ENCODE data around the gene ZNF507.

Gene ZNF507

GRCh38 chr19:32339988-32340874, 5.2 kb upstream of the ZNF507 start:
- DNase-seq, result peak; percentile 58

GRCh38 chr19:32342695-32343094, 2.7 kb upstream of the ZNF507 start:
- no peak for DNase-seq

GRCh38 chr19:32343550-32344262, 1.7 kb upstream of the ZNF507 start:
- no peak for DNase-seq

GRCh38 chr19:32346901-32347300, 1.5 kb downstream of the ZNF507 start:
- no peak for DNase-seq

- DNase-seq, result no peak
Measured at GRCh38 chr19:32347573-32347972, 2.2 kb downstream of the ZNF507 start.

- peak; percentile 10 for DNase-seq
Measured at GRCh38 chr19:32349051-32349450, 3.6 kb downstream of the ZNF507 start.

GRCh38 chr19:32349724-32350470, 4.5 kb downstream of the ZNF507 start:
- DNase-seq, result peak; percentile 28

GRCh38 chr19:32350471-32350865, 5.1 kb downstream of the ZNF507 start:
- DNase-seq, result peak; percentile 54

- no peak for DNase-seq
Measured at GRCh38 chr19:32350987-32351348, 5.6 kb downstream of the ZNF507 start.

GRCh38 chr19:32352241-32352630, 6.8 kb downstream of the ZNF507 start:
- DNase-seq, result no peak

GRCh38 chr19:32354345-32354744, 8.9 kb downstream of the ZNF507 start:
- no peak for DNase-seq

GRCh38 chr19:32355309-32355708, 9.9 kb downstream of the ZNF507 start:
- DNase-seq, result no peak

- peak; percentile 11 for DNase-seq
Measured at GRCh38 chr19:32357720-32358119, 12.3 kb downstream of the ZNF507 start.

GRCh38 chr19:32358321-32358720, 12.9 kb downstream of the ZNF507 start:
- DNase-seq, result no peak

GRCh38 chr19:32359581-32359980, 14.2 kb downstream of the ZNF507 start:
- DNase-seq, result no peak

GRCh38 chr19:32361574-32362317, 16.3 kb downstream of the ZNF507 start:
- DNase-seq, result no peak

GRCh38 chr19:32362318-32362691, 16.9 kb downstream of the ZNF507 start:
- DNase-seq, result no peak

GRCh38 chr19:32363175-32363574, 17.8 kb downstream of the ZNF507 start:
- no peak for DNase-seq

GRCh38 chr19:32363632-32364031, 18.2 kb downstream of the ZNF507 start:
- no peak for DNase-seq

- no peak for DNase-seq
Measured at GRCh38 chr19:32364040-32364439, 18.6 kb downstream of the ZNF507 start.

- DNase-seq, result no peak
Measured at GRCh38 chr19:32367063-32367462, 21.7 kb downstream of the ZNF507 start.

GRCh38 chr19:32367948-32368536, 22.6 kb downstream of the ZNF507 start:
- no peak for DNase-seq
